Parathyroid adenoma (tissue), 2 donors: ENCODE results near the gene ITCH.

Source experiments
- H2AFZ ChIP-seq: fragments of 300-600 bp; sonication (generic); one replicate; pipeline ENCODE4 v1.7.0; 2017; ENCODE audit warnings: antibody characterized with exemption, mild to moderate bottlenecking
- H3K27ac ChIP-seq: fragments of 300-600 bp; sonication (generic); one replicate; pipeline ENCODE4 v1.7.0; 2017
- H3K27me3 ChIP-seq: fragments of 300-600 bp; sonication (generic); one replicate; pipeline ENCODE4 v1.7.0; 2017; ENCODE audit warnings: low read length; ENCODE audit not compliant: control insufficient read depth, insufficient read depth
- H3K36me3 ChIP-seq: fragments of 300-600 bp; sonication (generic); one replicate; pipeline ENCODE4 v1.7.0; 2017; ENCODE audit warnings: low read length; ENCODE audit not compliant: control insufficient read depth, insufficient read depth
- H3K4me1 ChIP-seq: fragments of 300-600 bp; sonication (generic); one replicate; pipeline ENCODE4 v1.7.0; 2017; ENCODE audit warnings: control low read depth
- H3K4me2 ChIP-seq: fragments of 300-600 bp; sonication (generic); one replicate; pipeline ENCODE4 v1.7.0; 2017; ENCODE audit warnings: low read length
- H3K4me3 ChIP-seq: fragments of 300-600 bp; sonication (generic); one replicate; pipeline ENCODE4 v1.7.0; 2017; ENCODE audit warnings: low read depth, low read length
- H3K79me2 ChIP-seq: fragments of 300-600 bp; sonication (generic); one replicate; pipeline ENCODE4 v1.7.0; 2017; ENCODE audit warnings: control low read depth
- H3K9ac ChIP-seq: fragments of 300-600 bp; sonication (generic); one replicate; pipeline ENCODE4 v1.7.0; 2017; ENCODE audit warnings: mild to moderate bottlenecking
- H3K9me3 ChIP-seq: fragments of 300-600 bp; sonication (generic); one replicate; pipeline ENCODE4 v1.7.0; 2017; ENCODE audit warnings: low read length; ENCODE audit not compliant: control insufficient read depth
- CTCF ChIP-seq: fragments of 300-600 bp; sonication (generic); IDR thresholded peaks from one replicate; pipeline ENCODE4 v1.7.0; 2017; ENCODE audit warnings: antibody characterized with exemption, mild to moderate bottlenecking
- donor health status: primary hyperparathyroidism.

Gene ITCH

GRCh38 chr20:34531608-34532265 is 168.7 kb downstream of the ITCH start:
- Histone ChIP-seq H3K9me3 (no peaks in the 10 kb centered on the region), H3K4me3 (no peak overlapping the region), H3K36me3 (no peaks in the 10 kb centered on the region), H3K9ac (no peak overlapping the region), H3K4me1 (no peaks in the 10 kb centered on the region), H3K27ac (no peak overlapping the region), H3K4me2 (no peak overlapping the region), H2AFZ (no peak overlapping the region), H3K79me2 (peaks cover 31% of the 10 kb centered on the region), H3K27me3 (no peaks in the 10 kb centered on the region)
- TF ChIP-seq CTCF, result no peak

GRCh38 chr20:34532320-34532719 is 169.2 kb downstream of the ITCH start:
- Histone ChIP-seq H3K4me2 (no peak overlapping the region), H3K4me1 (no peaks in the 10 kb centered on the region), H3K9ac (no peak overlapping the region), H3K27ac (no peak overlapping the region), H2AFZ (no peak overlapping the region), H3K4me3 (no peak overlapping the region), H3K79me2 (peaks cover 26% of the 10 kb centered on the region), H3K9me3 (no peaks in the 10 kb centered on the region), H3K27me3 (no peaks in the 10 kb centered on the region), H3K36me3 (no peaks in the 10 kb centered on the region)
- TF ChIP-seq CTCF, result no peak

DNA sequence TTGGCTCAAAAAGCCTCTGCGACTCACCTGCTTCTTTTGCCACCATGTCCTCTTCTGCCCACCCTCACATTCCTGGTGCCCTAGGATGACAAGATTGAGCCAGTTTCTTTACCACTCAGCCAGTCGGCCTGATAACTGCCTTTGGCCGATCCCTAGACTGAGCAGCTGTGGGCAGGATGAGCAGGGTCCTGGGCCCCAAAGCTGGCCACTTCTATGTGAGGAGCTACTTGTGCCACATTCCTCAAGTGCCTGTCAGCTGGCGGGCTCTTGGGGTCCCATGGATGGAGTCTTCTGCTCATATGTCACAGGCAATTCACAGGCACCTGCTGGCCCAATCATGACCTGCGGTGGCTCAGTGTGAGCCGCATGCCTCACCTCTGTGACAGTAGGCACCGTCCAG is 169.7 kb downstream of the ITCH start:
- H3K79me2 ChIP-seq, result peaks cover 24% of the 10 kb centered on the region
- no peak overlapping the region for H2AFZ ChIP-seq
- TF ChIP-seq CTCF, result no peak
- H3K4me3 ChIP-seq, result no peak overlapping the region
- H3K27ac ChIP-seq, result no peak overlapping the region
- no peak overlapping the region for H3K9ac ChIP-seq
- no peaks in the 10 kb centered on the region for H3K4me1 ChIP-seq
- H3K9me3 ChIP-seq, result no peaks in the 10 kb centered on the region
- H3K27me3 ChIP-seq, result no peaks in the 10 kb centered on the region
- no peaks in the 10 kb centered on the region for H3K36me3 ChIP-seq
- H3K4me2 ChIP-seq, result no peak overlapping the region

DNA sequence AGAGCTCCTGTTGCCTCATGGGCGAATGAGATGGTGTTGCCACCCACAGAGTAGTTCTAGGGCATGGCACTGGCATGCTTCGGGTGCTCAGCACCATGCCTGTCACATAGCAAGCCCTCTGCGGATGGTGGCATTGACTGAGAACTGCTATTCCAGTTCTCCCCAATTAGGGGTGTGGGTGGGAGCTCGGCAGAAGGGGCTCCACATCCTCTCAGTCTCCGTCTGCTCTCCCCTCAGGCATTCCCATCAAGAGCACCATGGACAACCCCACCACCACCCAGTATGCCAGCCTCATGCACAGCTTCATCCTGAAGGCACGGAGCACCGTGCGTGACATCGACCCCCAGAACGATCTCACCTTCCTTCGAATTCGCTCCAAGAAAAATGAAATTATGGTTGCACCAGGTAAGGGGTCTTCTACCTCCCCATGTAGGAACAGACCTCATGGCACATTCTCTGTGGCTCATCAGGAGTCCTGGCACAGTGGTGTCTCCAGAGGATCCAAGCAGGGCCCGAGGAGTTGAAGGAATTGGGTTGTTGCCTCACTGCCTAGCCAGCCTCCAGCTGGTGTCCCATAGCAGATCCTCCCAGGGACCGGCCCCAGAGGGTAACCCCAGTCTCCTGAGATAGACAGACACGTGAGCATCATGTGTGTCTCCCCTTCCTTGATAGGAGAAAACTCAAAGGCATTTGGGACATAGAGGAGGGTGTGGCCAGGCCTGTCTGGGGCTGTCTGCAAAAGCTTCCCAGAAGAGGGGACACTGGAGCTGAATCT is 171.5 kb downstream of the ITCH start:
- Histone ChIP-seq H2AFZ (no peak overlapping the region), H3K4me2 (no peak overlapping the region), H3K27ac (no peak overlapping the region), H3K4me3 (no peak overlapping the region), H3K4me1 (no peaks in the 10 kb centered on the region), H3K9ac (no peak overlapping the region), H3K79me2 (peaks cover 15% of the 10 kb centered on the region), H3K9me3 (no peaks in the 10 kb centered on the region), H3K36me3 (no peaks in the 10 kb centered on the region), H3K27me3 (no peaks in the 10 kb centered on the region)
- TF ChIP-seq CTCF, result no peak
